SU-DHL-6 (cell line): ENCODE results near the gene ADARB2.

Experiments used
- CTCF ChIP-seq: fragments of 200-600 bp; sonication (generic); IDR thresholded peaks from one replicate; pipeline ENCODE4 v1.5.1; 2017; ENCODE audit warnings: antibody characterized with exemption, mild to moderate bottlenecking, low read length, moderate library complexity; ENCODE audit not compliant: insufficient read depth, poor library complexity, severe bottlenecking
- EZH2phosphoT487 ChIP-seq: fragments of 200-600 bp; sonication (generic), shearing (Covaris generic); conservative IDR thresholded peaks from 2 replicates; pipeline ENCODE4 v1.6.1; 2018; ENCODE audit warnings: mild to moderate bottlenecking, antibody characterized with exemption, low read length, moderate library complexity, mixed read lengths

GRCh38 chr10:1273372-1274105, 463.8 kb downstream of the ADARB2 start:
- TF ChIP-seq CTCF (no peak), EZH2phosphoT487 (no peak)
